ENCODE measurements around the gene BRD3.

GRCh38 chr9:134055981-134056461, 11.8 kb downstream of the BRD3 start:
- TF ChIP-seq POLR2A (IDR thresholded peaks at IDR 0.05) (no peak), CTCF (IDR thresholded peaks at IDR 0.05) (no peak)

Data from tibial nerve (tissue), 3 donors.